Subcutaneous preadipocyte (primary cell): Measurements from ENCODE around the gene LRCOL1. TPM values are rescaled to one million over a fixed set of nuclear protein-coding genes. Genes with fewer than 3 reads are reported as not detected.

ENCODE experiments used
- small RNA-seq: library from RNA; depleted of rRNA; stranded (forward); fragments of <200 nt; gene quantifications from one replicate; pipeline ENCODE3, GENCODE V24; 2012
- total RNA-seq: library from RNA; depleted of rRNA; stranded (reverse); fragments of >200 nt; gene quantifications from 2 replicates; pipeline ENCODE4 v1.2.3, GENCODE V29; 2012

Gene LRCOL1
- not detected in 2 replicates for total RNA-seq

DNA sequence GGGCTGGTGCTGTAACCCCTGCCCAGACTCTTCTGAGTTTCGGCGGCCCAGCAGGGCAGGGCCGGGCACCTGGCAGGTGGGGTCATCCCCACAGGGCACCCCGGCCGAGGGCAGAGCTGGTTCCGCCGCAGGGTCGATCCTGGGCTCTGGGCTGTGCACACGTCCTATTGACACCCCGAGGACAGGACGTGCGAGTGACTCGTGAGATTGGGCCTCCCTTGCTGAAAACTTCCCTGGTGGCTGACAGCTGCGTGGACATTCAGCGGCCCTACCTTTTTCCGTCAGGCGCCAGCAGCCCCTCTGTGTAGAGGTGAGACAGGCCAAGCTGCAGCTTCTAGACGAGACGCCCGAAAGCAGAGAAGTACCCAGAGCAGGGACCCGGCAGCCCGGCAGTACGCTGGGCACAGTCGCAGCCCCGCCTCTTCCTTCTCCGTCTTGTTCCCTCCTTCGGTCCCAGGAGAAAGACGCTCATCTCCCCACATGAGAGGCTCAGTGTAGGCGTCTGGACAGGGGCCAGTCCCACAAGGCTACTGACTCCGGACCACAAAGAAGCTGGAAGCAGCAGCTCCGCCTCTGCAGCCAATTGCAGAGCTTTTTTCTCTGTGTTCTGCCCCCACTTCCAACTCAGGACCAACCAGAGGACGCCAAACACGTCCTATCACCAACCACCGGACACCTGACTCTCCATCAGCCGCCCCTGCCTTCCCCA is at the start of gene LRCOL1:
TSS of gene LRCOL1 (minus strand) at position 532 of the 709 bp plus-strand sequence. CDS start 4,331 bp downstream, outside the sequence.

GRCh38 chr12:132618683-132619043 is 8.3 kb upstream of the LRCOL1 start, which contains the start of gene P2RX2:
P2RX2 (plus strand) TSS chr12:132618776; CDS start chr12:132618817, 41 bp downstream.

Small RNAs within 50 kb of the gene (small RNA-seq; reads per million reads assigned to genes)
- not detected for gene MIR6763

Other genes starting within 250 kb of the LRCOL1 start
- 3.3 and 14.7 TPM in 2 replicates for gene FBRSL1, start 120.4 kb downstream of the LRCOL1 start, total RNA-seq
- not detected in 2 replicates for gene P2RX2, start 8.2 kb upstream of the LRCOL1 start, total RNA-seq
- 34.5 and 54.2 TPM in 2 replicates for gene POLE, start 76.8 kb upstream of the LRCOL1 start, total RNA-seq
- 9.6 and 11.1 TPM in 2 replicates for gene PXMP2, start 77.0 kb upstream of the LRCOL1 start, total RNA-seq
- 40.8 and 77.4 TPM in 2 replicates for gene PGAM5, start 100.3 kb upstream of the LRCOL1 start, total RNA-seq
- 64.3 and 82.3 TPM in 2 replicates for gene ANKLE2, start 151.2 kb upstream of the LRCOL1 start, total RNA-seq
- gene GOLGA3, start 218.3 kb upstream of the LRCOL1 start, total RNA-seq = 67.2 and 110 TPM in 2 replicates